ENCODE measurements around the gene SMOC1.

Gene SMOC1, protein sequence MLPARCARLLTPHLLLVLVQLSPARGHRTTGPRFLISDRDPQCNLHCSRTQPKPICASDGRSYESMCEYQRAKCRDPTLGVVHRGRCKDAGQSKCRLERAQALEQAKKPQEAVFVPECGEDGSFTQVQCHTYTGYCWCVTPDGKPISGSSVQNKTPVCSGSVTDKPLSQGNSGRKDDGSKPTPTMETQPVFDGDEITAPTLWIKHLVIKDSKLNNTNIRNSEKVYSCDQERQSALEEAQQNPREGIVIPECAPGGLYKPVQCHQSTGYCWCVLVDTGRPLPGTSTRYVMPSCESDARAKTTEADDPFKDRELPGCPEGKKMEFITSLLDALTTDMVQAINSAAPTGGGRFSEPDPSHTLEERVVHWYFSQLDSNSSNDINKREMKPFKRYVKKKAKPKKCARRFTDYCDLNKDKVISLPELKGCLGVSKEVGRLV

DNA sequence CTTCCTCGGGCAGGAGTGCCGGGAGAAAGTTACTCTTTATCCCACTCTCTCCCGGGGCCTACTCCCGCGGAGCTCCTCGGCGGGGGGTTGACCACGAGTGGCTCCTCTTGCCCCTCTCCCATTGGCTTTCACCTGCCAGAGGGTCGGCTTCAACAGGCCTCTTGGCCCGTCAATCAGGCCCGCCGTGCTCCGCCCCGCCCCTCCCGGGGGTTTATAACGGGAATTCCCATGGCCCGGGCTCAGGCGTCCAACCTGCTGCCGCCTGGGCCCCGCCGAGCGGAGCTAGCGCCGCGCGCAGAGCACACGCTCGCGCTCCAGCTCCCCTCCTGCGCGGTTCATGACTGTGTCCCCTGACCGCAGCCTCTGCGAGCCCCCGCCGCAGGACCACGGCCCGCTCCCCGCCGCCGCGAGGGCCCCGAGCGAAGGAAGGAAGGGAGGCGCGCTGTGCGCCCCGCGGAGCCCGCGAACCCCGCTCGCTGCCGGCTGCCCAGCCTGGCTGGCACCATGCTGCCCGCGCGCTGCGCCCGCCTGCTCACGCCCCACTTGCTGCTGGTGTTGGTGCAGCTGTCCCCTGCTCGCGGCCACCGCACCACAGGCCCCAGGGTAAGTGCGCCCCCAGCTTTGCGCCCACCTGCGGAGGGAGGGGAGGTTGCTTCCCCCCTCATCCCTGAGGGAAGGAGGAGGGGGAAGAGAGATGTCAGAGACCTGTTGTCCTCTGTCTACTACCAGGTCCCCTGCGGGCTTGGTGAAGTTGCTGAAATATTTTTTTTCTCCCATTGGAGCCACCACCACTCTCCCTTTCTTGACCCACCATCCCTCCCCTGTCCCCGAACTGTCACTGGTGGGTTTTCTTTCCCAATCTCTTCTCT, at the start of gene SMOC1:
TSS of gene SMOC1 (plus strand) at position 242 of the 869 bp plus-strand sequence. CDS start at position 505, 263 bp downstream.
- no peak for DNase-seq (ENCODE audit: low read depth)

DNA sequence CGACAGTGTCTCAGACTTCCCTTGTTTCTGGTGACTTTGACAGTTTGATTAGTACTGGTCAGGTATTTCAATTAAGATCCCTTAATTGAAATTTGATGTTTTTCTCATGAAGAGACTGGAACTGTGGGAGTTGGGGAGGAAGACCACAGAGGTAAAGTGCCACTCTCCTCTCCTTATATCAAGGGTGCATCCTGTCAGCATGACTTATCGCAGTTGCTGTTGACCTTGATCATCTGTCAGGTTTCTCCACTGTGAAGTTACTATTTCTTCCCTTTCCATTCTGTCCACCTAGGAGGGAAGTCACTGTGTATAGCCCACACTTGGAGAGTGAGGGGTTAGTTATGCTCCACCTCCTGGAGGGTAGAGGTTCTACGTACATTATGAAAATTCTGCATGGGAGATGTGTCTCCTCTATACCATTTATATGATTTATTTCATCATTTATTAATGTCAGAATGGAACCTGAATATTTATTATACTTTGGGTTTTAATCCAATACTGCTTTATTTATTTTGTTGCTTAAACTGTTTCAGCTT, 40.3 kb upstream of the SMOC1 start:
- DNase-seq (ENCODE audit: low read depth), result no peak

- DNase-seq (ENCODE audit: low read depth), result no peak
These were observed 39.6 kb upstream of the SMOC1 start for GRCh38 chr14:69839661-69840060.

- no peak for DNase-seq (ENCODE audit: low read depth)
These were observed 37.6 kb upstream of the SMOC1 start for GRCh38 chr14:69841656-69842055.

- no peak for DNase-seq (ENCODE audit: low read depth)
These were observed 36.4 kb upstream of the SMOC1 start for GRCh38 chr14:69842686-69843420.

- no peak for DNase-seq (ENCODE audit: low read depth)
These were observed 35.0 kb upstream of the SMOC1 start for GRCh38 chr14:69844171-69844570.

DNA sequence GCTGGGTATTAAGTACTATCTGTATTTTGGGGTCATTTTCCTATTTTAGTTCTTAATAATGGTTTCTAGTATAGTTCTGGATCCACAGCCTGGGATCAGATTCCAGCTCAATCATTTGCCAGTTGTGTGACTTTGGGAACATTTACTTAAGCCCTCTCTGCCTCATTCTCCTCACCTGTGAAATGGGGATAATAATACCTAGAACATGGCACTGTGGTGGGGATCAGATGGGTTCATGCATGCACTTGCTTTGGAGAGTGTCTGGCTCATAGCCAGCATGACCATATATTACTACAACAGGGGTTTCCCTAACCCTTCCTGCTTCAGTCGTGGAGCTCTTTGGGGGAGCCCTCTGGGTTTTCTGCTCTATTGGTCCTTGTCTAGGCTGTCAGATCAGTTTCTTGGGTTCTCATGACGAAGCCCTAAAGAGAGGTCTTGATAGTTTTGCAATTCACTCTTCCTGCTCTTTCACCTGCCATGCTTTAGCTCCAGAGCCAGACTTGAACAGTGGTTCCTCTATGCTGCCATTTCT, 34.1 kb upstream of the SMOC1 start:
- DNase-seq (ENCODE audit: low read depth), result no peak

DNA sequence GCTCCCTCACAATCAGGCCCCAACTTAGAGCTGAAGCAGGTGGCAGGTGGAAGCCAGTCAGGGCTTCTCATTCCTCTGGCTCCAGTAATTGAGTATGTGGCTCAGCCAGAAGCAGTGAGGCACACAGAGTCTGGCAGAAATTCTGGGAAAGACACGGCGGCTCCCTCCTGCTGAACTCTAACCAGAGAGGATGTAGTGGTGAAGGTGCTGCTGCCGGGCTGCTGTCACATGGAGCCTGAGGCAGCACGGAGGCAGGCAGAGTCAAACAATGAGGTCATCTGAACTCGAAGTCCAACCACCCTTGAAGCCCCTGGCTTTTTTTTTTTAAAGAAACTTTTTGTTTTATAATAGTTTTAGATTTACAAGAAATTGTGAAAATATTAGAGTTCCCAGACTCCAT, 33.4 kb upstream of the SMOC1 start:
- DNase-seq (ENCODE audit: low read depth), result no peak

DNA sequence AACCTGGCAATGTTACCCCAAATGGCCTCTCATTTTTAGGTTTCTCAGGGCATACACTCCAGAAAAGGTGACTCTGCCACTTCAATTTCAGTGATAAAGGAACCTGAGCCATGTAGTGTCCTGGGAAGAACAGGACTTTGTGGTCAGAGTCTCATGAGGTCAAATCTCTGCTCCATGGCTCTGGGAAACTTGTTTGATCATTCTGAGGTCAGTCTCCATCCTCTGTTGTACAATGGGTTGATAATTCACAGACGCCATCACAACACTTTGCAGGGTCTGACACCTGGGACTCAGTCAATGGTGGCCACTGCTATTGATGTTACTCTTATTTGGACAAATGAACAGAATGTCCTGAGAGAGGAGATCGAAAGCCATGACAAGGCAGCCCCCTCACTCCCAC, 31.1 kb upstream of the SMOC1 start:
- DNase-seq (ENCODE audit: low read depth), result no peak

GRCh38 chr14:69848903-69849391, 30.3 kb upstream of the SMOC1 start:
- no peak for DNase-seq (ENCODE audit: low read depth)

- no peak for DNase-seq (ENCODE audit: low read depth)
These were observed 29.0 kb upstream of the SMOC1 start for GRCh38 chr14:69850086-69850735.

- DNase-seq (ENCODE audit: low read depth), result no peak
These were observed 28.5 kb upstream of the SMOC1 start for GRCh38 chr14:69850736-69851112.

DNA sequence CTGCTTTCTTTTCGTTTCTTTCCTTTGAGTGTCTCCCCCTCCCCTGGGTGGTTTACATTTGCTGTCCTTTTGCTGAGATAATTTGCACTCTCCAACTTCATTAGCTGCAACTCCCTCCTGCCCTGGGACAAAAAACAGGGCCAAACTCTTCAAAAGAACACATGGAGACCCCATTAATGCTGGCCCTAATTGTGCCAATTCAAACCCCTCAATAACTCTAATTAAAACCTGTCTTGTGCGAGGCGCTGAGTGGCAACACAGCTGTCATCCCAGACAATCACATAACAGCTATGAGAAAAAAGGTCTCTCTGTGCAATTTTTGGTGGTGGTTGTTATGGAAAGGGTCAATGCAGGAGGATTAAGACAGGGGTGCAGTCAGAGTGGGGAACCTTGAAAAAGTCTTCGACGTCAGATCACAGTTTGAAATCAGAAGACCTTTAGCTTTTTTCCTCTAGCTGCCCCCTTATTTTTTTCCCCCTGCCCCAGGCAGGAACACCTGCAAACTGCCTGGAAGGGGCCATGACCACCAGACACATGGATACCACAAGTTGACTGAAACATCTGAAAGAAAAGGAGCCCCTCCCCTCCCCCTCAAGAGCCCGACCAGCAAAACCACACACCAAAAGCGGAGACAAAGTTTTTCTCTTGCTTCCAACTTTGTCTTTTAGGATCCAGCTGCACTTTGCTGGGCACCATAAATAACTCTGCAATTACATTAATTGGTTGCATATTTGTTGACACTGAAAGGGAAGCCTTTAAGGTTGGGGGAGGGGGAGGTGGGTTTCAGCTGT, 26.5 kb upstream of the SMOC1 start:
- DNase-seq (ENCODE audit: low read depth), result no peak

GRCh38 chr14:69853774-69854173, 25.4 kb upstream of the SMOC1 start:
- no peak for DNase-seq (ENCODE audit: low read depth)

GRCh38 chr14:69854598-69854997, 24.6 kb upstream of the SMOC1 start:
- no peak for DNase-seq (ENCODE audit: low read depth)

DNA sequence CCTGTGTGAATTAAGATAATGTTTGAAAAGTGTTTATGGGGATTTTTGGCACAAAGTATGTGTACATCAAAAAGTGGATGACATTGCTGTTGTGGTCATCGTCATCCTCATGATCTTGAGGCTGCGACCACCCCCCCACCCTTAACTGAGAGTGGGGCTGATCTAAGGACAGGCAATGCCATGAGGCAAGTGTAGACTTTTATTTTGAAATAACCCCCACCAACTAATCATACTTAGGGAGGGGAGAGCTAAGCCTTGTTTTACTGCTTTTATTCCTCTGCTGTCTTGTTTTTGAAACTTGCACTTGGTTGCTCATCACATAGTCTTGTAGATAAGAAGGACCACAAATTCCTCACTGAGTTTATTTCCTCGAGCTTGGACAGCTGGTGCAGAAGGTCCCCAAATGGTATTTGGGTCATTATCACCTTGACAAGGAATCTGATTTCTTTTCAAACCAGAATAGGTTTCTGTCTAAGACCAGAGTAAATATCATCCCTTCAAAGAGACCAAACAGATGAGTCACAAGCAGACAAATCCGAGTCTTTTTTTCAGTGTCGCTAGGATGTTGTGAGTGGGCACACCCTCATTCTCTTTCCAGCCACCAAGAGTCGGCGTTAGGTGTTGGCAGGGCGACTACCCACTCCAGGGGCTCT, 23.9 kb upstream of the SMOC1 start:
- DNase-seq (ENCODE audit: low read depth), result no peak

GRCh38 chr14:69858801-69859200, 20.4 kb upstream of the SMOC1 start:
- no peak for DNase-seq (ENCODE audit: low read depth)

DNA sequence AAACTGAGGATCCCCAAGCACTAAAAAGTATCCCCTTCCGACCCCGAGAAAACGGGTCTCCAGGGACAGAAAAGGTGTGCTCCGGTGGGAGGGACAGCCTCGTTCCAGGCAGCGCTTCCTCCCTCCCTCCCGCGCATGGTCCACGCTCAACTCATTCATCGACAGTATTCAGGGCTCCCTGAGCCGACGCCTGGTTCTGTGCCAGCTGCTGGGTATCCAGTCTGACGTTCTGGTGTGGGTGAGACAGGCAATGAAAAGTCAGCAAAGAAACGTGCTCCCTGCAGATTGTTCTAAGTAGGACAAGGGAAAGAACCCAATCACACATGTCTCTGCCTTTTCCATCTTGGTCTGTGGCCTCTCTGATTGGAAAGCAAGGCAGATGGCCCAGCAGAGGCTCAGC, 19.6 kb upstream of the SMOC1 start:
- no peak for DNase-seq (ENCODE audit: low read depth)

DNA sequence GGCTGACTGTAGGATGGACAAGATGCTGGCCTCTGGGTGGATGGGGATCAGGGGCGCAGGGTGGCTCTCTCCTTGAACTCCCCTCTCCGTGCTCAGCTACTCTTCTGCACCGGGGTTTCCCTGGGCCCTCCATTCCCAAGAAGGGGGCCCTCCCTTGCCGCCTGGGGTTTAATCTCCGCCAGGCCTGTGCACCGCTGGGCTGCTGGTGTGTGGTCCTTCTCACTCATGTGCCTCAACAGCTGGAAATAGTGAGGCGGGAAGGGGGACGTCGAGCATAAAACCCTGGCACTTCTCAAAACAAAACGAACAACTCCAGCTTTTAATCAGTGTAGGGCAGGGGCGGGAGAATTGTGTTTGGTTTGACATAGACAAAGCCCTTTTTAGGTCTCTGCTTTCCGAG, 19.0 kb upstream of the SMOC1 start:
- DNase-seq (ENCODE audit: low read depth), result no peak

GRCh38 chr14:69861025-69861569, 18.1 kb upstream of the SMOC1 start:
- DNase-seq (ENCODE audit: low read depth), result no peak

All from activated T-cell treated with anti-CD3 and anti-CD28 coated beads for 1 hour (primary cell).